GM23338 (cell line): ENCODE results near the gene CELSR1.

Source experiments
- CREB1 ChIP-seq: fragments of 250-450 bp; sonication (Bioruptor Pico); IDR thresholded peaks from 2 replicates; pipeline ENCODE4 v1.5.0; 2020; ENCODE audit warnings: low read depth, mild to moderate bottlenecking, moderate library complexity
- EZH2 ChIP-seq: fragments of 200-600 bp; sonication (generic); IDR thresholded peaks from one replicate; pipeline ENCODE4 v1.8.0; 2017; ENCODE audit warnings: antibody characterized with exemption, mild to moderate bottlenecking, low read depth; ENCODE audit not compliant: unreplicated experiment
- EZH2phosphoT487 ChIP-seq: fragments of 200-600 bp; sonication (generic); IDR thresholded peaks from one replicate; pipeline ENCODE4 v1.8.1; 2018; ENCODE audit warnings: antibody characterized with exemption; ENCODE audit not compliant: unreplicated experiment
- NANOG ChIP-seq: IDR thresholded peaks from 2 replicates; pipeline ENCODE4 v1.6.1; 2016; ENCODE audit warnings: antibody characterized with exemption, borderline replicate concordance
- POLR2AphosphoS5 ChIP-seq: IDR thresholded peaks from 2 replicates; pipeline ENCODE4 v1.6.1; 2016; ENCODE audit warnings: antibody characterized with exemption, low read depth
- ZNF331 ChIP-seq: fragments of 250-450 bp; sonication (Bioruptor Pico); IDR thresholded peaks from 2 replicates; pipeline ENCODE4 v1.5.0; 2020; ENCODE audit warnings: low read depth, mild to moderate bottlenecking, moderate library complexity
- TF ChIP-seq, protein P1 (sequence below), 2 experiments: fragments of 200-600 bp in 1 of 2; sonication (generic) in 1 of 2; conservative IDR thresholded peaks; 2 replicates each; pipeline versions ENCODE4 v1.5.1 to v1.6.1; 2016 to 2017; ENCODE audit warnings: antibody characterized with exemption in 2 of 2, low read depth in 2 of 2, mild to moderate bottlenecking in 2 of 2, moderate library complexity in 1 of 2
- TF ChIP-seq, protein P2 (sequence below): IDR thresholded peaks from one replicate; pipeline ENCODE4 v1.6.1; 2018; ENCODE audit warnings: antibody characterized with exemption; ENCODE audit not compliant: unreplicated experiment
- TF ChIP-seq, protein P3 (sequence below): IDR thresholded peaks from 2 replicates; pipeline ENCODE4 v1.6.1; 2016; ENCODE audit warnings: antibody characterized with exemption

DNA sequence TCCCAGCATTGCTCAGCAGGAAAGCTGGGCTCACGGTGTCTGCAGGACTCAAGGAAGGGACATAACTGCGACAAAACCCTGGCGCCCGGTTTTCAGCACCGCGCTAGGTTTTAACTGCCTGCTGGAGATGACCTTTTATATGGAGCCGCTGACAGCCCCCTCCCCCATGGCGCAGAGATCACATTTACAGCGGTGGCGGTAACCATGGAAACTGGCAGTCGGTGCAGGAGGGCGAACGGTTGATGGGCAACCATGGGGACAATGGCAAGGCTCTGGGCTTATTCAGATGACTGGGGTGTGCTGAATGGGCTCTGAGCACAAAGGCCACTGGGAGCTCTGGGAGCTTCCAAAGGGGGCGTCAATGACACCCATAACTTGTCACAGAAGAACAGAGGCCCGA is 37.2 kb downstream of the CELSR1 start:
- TF ChIP-seq, protein P1, sequence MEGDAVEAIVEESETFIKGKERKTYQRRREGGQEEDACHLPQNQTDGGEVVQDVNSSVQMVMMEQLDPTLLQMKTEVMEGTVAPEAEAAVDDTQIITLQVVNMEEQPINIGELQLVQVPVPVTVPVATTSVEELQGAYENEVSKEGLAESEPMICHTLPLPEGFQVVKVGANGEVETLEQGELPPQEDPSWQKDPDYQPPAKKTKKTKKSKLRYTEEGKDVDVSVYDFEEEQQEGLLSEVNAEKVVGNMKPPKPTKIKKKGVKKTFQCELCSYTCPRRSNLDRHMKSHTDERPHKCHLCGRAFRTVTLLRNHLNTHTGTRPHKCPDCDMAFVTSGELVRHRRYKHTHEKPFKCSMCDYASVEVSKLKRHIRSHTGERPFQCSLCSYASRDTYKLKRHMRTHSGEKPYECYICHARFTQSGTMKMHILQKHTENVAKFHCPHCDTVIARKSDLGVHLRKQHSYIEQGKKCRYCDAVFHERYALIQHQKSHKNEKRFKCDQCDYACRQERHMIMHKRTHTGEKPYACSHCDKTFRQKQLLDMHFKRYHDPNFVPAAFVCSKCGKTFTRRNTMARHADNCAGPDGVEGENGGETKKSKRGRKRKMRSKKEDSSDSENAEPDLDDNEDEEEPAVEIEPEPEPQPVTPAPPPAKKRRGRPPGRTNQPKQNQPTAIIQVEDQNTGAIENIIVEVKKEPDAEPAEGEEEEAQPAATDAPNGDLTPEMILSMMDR (conservative IDR thresholded peaks at IDR 0.05; ENCODE audit: low read depth in 2 of 2), result no peak
- TF ChIP-seq CREB1 (CRISPR knock-in tag), result no peak
- TF ChIP-seq POLR2AphosphoS5, result no peak
- TF ChIP-seq, protein P2, sequence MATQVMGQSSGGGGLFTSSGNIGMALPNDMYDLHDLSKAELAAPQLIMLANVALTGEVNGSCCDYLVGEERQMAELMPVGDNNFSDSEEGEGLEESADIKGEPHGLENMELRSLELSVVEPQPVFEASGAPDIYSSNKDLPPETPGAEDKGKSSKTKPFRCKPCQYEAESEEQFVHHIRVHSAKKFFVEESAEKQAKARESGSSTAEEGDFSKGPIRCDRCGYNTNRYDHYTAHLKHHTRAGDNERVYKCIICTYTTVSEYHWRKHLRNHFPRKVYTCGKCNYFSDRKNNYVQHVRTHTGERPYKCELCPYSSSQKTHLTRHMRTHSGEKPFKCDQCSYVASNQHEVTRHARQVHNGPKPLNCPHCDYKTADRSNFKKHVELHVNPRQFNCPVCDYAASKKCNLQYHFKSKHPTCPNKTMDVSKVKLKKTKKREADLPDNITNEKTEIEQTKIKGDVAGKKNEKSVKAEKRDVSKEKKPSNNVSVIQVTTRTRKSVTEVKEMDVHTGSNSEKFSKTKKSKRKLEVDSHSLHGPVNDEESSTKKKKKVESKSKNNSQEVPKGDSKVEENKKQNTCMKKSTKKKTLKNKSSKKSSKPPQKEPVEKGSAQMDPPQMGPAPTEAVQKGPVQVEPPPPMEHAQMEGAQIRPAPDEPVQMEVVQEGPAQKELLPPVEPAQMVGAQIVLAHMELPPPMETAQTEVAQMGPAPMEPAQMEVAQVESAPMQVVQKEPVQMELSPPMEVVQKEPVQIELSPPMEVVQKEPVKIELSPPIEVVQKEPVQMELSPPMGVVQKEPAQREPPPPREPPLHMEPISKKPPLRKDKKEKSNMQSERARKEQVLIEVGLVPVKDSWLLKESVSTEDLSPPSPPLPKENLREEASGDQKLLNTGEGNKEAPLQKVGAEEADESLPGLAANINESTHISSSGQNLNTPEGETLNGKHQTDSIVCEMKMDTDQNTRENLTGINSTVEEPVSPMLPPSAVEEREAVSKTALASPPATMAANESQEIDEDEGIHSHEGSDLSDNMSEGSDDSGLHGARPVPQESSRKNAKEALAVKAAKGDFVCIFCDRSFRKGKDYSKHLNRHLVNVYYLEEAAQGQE, result no peak
- TF ChIP-seq EZH2phosphoT487, result no peak
- TF ChIP-seq EZH2, result no peak
- TF ChIP-seq NANOG, result no peak
- TF ChIP-seq ZNF331 (CRISPR knock-in tag), result no peak
- TF ChIP-seq, protein P3, sequence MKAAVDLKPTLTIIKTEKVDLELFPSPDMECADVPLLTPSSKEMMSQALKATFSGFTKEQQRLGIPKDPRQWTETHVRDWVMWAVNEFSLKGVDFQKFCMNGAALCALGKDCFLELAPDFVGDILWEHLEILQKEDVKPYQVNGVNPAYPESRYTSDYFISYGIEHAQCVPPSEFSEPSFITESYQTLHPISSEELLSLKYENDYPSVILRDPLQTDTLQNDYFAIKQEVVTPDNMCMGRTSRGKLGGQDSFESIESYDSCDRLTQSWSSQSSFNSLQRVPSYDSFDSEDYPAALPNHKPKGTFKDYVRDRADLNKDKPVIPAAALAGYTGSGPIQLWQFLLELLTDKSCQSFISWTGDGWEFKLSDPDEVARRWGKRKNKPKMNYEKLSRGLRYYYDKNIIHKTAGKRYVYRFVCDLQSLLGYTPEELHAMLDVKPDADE, result no peak
